ENCODE data around the gene KLRC1. TPM values are rescaled to one million over a fixed set of nuclear protein-coding genes. Genes with fewer than 3 reads are reported as not detected.
"Not testable (repeated sequence)": the region's sequence is repeated elsewhere in the genome, so short reads cannot be mapped to it uniquely, and the experiment has no call there.

The KLRC1 gene
- total RNA-seq, 1 donor from 2014 or later, result not detected

DNA sequence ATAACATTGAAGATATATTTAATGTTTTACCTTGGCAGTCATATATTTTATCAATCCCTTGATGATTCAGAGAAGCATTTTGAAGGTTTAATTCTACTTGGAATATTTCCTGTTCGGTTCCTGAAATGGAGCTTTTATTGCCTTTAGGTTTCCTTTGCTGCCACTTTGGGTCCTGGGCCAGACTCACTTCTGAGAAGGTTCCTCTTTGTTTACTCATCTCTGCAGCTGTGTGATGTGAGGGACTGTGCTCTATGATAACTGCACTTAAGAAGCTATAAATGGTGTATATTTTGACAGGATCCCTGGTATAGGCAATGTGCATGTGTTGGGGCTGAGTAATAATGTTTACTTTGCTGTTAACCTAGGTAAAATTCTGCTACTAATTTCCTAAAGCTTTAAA is 32.8 kb downstream of the KLRC1 start, which contains the start of gene KLRC3:
Gene KLRC3, minus strand, starts transcription at position 262 of the 400 bp plus-strand sequence. Its CDS starts 45 bp downstream, at position 217.
- H3K27me3 Mint-ChIP-seq; CTCF ChIA-PET; ATAC-seq (ENCODE audit: low read depth); H3K9me3 Mint-ChIP-seq; H3K36me3 Mint-ChIP-seq (ENCODE audit: low read depth); POLR2A ChIA-PET; DNase-seq; H3K27ac Mint-ChIP-seq; H3K4me3 Mint-ChIP-seq; H3K4me1 Mint-ChIP-seq: not testable (repeated sequence)
- intact Hi-C loops (cut with micrococcal nuclease), result loop anchor here (2.0 kb wide), 1 partner anchor 14 kb away; no protein-coding TSS in a partner anchor

DNA sequence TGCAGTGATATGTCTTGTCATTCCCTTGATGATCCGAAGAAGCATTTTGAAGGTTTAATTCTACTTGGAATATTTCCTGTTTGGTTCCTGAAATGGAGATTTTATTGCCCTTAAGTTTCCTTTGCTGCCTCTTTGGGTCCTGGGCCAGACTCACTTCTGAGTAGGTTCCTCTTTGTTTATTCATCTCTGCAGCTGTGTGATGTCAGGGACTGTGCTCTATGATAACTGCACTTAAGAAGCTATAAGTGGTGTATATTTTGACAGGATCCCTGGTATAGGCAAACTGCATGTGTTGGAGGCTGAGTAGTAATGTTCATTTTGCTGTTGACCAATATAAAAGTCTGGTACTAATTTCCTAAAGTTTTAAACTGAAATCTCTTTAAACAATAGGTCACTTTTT is 43.8 kb downstream of the KLRC1 start, which contains the start of gene KLRC4:
Gene KLRC4, minus strand, starts transcription at position 366 of the 400 bp plus-strand sequence. Its CDS starts 182 bp downstream, at position 184.
- ChIA-PET POLR2A (no interaction called here), CTCF (no interaction called here)
- intact Hi-C loops (cut with micrococcal nuclease), result no loop called here
- no peak within 1 kb of the TSS for H3K27ac Mint-ChIP-seq
- peaks cover 3% of the 10 kb centered on the region for H3K9me3 Mint-ChIP-seq
- no peak for TF ChIP-seq CTCF (IDR thresholded peaks at IDR 0.05)
- H3K27me3 Mint-ChIP-seq, result peaks cover 3% of the 10 kb centered on the region
- no peaks in the 10 kb centered on the region for H3K36me3 Mint-ChIP-seq (ENCODE audit: low read depth)
- peaks cover 8% of the 10 kb centered on the region for H3K4me1 Mint-ChIP-seq
- H3K4me3 Mint-ChIP-seq, result no peak within 1 kb of the TSS
- DNase-seq (no peak), ATAC-seq (ENCODE audit: low read depth) (no peak)

DNA sequence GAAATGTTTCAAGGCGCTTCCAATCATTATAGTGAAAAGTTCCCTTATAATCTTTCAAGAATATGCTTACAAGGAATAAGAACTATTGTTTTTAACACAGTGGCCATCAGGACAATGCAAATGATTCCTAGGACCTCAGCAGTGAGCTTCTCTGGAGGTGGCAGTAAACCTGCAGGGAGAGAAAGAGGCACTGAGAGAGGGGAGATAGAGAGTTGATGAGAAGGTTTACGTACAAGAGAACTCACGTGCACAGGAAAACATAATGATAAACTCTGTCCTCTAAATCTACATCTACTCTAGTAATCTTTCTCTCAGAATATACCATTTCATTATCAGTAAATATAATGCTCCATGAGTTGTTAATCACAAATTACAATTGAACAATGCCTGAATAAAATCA is 44.3 kb downstream of the KLRC1 start:
- ChIA-PET POLR2A (no interaction called here), CTCF (no interaction called here)
- intact Hi-C loops (cut with micrococcal nuclease), result no loop called here
- TF ChIP-seq CTCF (IDR thresholded peaks at IDR 0.05), result no peak
- peaks cover 8% of the 10 kb centered on the region for H3K4me1 Mint-ChIP-seq
- no peak overlapping the region for H3K4me3 Mint-ChIP-seq
- peaks cover 2% of the 10 kb centered on the region for H3K27me3 Mint-ChIP-seq
- peaks cover 3% of the 10 kb centered on the region for H3K9me3 Mint-ChIP-seq
- H3K36me3 Mint-ChIP-seq (ENCODE audit: low read depth), result no peaks in the 10 kb centered on the region
- no peak for ATAC-seq (ENCODE audit: low read depth)
- no peak for DNase-seq
- no peak overlapping the region for H3K27ac Mint-ChIP-seq

DNA sequence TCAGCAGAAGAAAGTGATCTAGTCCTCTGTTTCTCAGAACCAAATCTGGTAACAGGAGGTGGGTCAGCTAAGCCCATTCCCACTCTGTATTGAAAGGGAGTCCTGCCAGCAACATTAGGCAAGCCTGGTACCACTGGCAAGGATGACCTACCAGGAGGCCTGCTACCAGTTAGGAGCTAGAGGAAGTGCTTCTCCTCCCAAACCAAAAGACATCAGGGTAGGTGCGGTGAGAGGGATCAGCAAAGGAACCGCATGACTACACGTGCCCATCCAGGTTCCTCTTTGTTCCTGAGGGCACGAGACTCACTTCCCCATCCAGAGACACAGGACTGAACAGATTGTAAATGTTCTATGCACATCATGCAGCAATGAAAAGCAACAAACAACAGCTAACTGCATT is 46.5 kb downstream of the KLRC1 start:
- H3K4me3 Mint-ChIP-seq, result no peak overlapping the region
- H3K36me3 Mint-ChIP-seq (ENCODE audit: low read depth), result no peaks in the 10 kb centered on the region
- intact Hi-C loops (cut with micrococcal nuclease), result no loop called here
- no peak for DNase-seq
- ATAC-seq (ENCODE audit: low read depth), result no peak
- no peak for TF ChIP-seq CTCF (IDR thresholded peaks at IDR 0.05)
- peaks cover 3% of the 10 kb centered on the region for H3K9me3 Mint-ChIP-seq
- no peak overlapping the region for H3K27ac Mint-ChIP-seq
- H3K27me3 Mint-ChIP-seq, result no peaks in the 10 kb centered on the region
- H3K4me1 Mint-ChIP-seq, result peaks cover 8% of the 10 kb centered on the region
- ChIA-PET POLR2A (no interaction called here), CTCF (no interaction called here)

DNA sequence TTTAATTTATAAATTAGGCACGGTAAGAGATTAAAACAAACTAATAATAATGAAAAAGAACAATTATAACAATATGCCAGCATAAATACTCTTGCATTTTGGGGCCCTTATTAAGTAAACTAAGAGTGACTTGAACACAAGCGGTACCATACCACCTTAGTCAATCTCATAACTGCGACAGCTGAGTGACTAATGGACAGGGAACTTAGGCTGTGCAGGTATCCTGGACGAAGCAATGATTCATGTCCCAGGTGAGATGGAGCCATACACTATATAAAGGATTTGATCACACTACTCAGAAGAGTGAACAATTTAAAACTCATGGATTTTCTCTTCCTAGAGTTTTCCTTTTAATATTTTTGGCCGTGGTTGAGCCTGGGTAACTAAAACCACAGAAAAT is 47.9 kb downstream of the KLRC1 start:
- no peak for TF ChIP-seq CTCF (IDR thresholded peaks at IDR 0.05)
- Mint-ChIP-seq H3K4me1 (peaks cover 6% of the 10 kb centered on the region), H3K27me3 (peaks cover 2% of the 10 kb centered on the region), H3K36me3 (ENCODE audit: low read depth) (no peaks in the 10 kb centered on the region), H3K4me3 (no peak overlapping the region), H3K9me3 (peaks cover 3% of the 10 kb centered on the region), H3K27ac (no peak overlapping the region)
- DNase-seq (no peak), ATAC-seq (ENCODE audit: low read depth) (no peak)
- POLR2A ChIA-PET, result no interaction called here
- intact Hi-C loops (cut with micrococcal nuclease), result no loop called here
- CTCF ChIA-PET, result no interaction called here

DNA sequence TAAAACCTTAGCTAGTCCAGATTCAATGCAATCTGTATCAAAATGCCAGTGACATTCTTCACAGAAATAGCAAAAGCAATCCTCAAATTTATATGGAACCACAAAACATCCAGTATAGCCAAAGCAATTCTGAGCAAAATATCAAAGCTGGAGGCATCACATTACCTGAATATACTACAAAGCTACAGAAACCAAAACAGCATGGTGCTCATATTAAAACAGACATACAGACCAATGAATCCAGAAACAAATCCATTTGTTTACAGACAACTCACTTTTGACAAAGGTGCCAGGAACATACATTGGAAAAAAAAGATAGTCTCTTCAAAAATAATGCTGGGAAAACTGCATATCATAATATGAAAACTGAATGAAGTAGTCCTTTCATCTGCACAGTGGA is 48.4 kb downstream of the KLRC1 start:
- CTCF ChIA-PET, result no interaction called here
- peaks cover 6% of the 10 kb centered on the region for H3K4me1 Mint-ChIP-seq
- H3K4me3 Mint-ChIP-seq, result no peak overlapping the region
- peaks cover 3% of the 10 kb centered on the region for H3K9me3 Mint-ChIP-seq
- TF ChIP-seq CTCF (IDR thresholded peaks at IDR 0.05), result no peak
- DNase-seq, result no peak
- peaks cover 5% of the 10 kb centered on the region for H3K27me3 Mint-ChIP-seq
- no peaks in the 10 kb centered on the region for H3K36me3 Mint-ChIP-seq (ENCODE audit: low read depth)
- intact Hi-C loops (cut with micrococcal nuclease), result no loop called here
- no peak overlapping the region for H3K27ac Mint-ChIP-seq
- POLR2A ChIA-PET, result no interaction called here
- no peak for ATAC-seq (ENCODE audit: low read depth)
